GM12872 (cell line): ENCODE results near the gene SIAH3.

Source experiments
- TF ChIP-seq, protein P1 (sequence below): IDR thresholded peaks from 3 replicates; pipeline ENCODE4 v1.5.1; 2011; ENCODE audit warnings: low read depth, mild to moderate bottlenecking, low read length, moderate library complexity; ENCODE audit not compliant: insufficient read depth

The SIAH3 gene

DNA sequence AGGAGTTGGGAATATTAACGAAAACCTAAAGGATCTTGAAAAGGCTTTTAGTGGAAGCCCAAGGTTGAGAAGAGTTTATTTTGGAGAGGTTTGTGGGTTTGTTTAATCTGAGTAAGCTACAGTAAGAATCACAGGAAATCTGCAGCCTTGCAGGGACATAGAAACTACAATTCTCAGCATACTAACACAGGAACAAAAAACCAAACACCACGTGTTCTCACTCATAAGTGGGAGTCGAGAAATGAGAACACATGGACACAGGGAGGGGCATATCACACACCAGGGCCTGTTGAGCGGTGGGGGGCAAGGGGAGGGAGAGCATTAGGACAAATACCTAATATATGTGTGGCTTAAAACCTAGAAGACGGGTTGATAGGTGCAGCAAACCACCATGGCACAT lies 8.7 kb upstream of the SIAH3 start:
- TF ChIP-seq, protein P1, sequence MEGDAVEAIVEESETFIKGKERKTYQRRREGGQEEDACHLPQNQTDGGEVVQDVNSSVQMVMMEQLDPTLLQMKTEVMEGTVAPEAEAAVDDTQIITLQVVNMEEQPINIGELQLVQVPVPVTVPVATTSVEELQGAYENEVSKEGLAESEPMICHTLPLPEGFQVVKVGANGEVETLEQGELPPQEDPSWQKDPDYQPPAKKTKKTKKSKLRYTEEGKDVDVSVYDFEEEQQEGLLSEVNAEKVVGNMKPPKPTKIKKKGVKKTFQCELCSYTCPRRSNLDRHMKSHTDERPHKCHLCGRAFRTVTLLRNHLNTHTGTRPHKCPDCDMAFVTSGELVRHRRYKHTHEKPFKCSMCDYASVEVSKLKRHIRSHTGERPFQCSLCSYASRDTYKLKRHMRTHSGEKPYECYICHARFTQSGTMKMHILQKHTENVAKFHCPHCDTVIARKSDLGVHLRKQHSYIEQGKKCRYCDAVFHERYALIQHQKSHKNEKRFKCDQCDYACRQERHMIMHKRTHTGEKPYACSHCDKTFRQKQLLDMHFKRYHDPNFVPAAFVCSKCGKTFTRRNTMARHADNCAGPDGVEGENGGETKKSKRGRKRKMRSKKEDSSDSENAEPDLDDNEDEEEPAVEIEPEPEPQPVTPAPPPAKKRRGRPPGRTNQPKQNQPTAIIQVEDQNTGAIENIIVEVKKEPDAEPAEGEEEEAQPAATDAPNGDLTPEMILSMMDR: no peak

DNA sequence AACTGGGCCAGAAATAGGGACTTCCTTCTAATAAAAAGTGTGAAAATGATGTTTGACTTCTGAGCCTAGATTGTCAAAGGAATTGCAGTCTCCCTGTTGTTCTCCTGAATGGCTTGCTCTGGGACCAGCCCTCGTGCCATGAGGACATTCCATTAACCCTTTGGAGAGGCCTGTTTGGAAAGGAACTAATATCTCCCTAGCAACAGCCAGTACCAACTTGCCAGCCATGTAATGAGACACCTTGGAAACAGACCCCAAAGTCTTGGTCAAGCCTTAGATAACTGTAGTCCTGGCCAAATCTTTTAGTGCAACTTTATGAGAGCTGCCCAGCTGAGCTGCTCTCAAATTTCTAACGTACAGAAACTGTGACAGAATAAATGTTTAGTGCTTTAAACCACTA lies 8.2 kb upstream of the SIAH3 start:
- TF ChIP-seq, protein P1: no peak

DNA sequence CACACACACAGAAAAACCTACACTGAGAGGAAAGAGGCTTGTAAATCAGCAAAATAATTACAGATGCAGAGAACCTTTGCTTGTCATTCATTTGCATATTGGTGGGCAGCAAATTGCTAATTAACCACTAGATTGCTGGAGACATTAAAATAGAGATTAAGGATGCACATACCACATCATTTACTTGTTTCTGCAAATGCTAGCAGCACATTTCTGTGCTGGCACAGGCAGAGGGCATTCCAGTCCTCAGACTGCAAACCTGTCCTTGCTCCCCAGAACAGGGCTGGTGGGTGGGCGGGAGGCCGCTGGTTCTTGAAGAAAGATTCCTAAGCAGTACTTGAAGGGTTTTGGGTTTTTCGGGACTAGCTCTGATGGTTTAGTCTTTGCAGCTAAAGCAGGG lies 941 bp upstream of the SIAH3 start:
- TF ChIP-seq, protein P1: no peak

DNA sequence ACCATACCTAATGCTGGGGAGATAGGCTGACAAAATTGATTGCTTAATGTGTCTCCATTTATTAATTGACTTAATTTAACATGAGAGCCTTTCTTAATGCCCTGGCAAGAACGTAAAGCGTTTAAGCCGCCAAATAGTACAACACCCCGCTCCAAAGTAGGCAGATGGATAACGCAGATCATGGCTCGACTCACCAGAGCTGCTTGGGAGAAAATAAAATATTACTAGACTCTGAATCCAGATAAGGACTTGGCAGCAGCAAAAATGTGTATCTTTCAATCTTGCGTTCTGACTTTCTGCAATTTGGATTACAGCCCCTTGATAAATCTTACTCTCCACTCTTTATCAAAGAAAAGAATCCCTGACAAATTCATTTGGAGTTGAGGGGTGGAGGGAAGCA lies 403 bp upstream of the SIAH3 start:
- TF ChIP-seq, protein P1: no peak

DNA sequence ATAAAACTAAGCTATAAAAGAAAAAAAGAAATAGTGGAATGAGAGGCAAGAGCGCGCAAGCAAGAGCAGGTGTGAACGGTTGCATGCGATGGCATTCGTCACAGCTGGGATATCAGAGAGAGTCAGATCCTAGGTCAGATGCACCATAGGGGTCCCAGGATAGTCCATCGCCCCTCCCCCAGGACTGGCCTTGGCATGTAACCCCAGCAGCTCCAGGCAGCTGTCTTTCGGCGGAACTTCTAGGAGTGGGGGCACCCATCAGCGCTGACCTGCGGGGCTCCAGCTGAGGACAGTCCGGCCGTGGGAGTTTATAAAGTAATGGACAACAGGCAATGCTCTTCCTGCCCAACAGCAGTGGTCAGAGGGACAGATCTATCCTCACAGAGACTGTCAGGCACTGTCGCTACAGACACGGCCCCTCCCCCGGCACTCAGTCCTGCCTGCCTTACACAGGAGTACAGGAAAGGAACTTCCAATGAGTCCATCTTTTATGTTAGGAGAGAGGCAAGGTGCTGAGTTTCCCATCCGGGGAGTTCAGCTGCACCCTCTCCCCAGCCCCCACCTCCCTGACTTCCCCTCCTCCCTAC lies 1.4 kb downstream of the SIAH3 start:
- TF ChIP-seq, protein P1: no peak

DNA sequence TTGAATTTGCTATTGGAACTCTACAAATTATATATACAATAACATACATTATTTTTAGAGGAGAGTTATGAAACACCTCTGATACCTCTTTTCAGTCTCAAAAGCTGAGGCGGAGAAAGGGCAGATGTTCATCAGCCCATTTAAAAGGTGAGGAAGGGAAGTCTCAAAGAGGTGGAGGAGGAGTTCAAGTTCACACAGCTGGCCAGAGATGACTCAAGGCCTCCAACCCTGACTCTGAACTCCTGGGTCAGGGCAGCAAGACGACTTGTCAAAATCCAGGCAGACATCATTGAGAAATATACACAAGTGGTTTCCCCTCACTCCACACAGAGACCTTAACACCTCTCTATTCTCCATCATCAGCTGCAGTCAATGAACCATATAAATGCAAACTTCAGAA lies 2.1 kb downstream of the SIAH3 start:
- TF ChIP-seq, protein P1: no peak

DNA sequence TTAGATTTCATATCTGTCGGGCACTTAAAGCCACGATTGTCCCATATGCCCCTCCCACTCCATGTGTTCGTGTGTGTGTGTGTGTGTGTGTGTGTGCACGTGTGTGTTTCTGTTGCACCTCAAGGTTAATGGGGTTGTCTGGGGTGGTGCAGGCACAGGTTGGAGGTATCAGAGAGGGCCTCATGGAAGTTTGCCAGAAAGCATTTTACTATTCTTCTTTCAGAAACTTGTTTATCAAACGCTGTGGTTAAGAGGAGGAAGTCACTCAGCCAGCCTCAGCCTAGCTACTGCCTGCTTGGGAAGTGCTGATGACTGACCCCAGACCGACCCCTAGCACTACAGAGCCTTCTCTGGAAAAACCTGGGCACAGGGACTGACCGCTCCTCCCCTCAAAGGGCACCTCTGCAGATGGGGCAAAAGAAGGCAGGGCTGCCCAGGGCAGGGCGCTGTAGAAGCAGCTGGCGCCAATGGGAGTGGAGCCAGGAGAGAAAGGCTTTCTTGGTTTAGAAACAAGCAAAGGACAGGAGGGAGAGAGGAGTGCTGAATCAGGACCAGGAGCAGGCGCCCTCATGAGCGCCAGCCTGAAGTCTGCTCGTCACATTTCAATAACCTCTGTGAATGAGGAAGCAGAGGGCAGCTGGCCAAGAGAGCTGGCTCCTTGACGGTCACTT lies 3.9 kb downstream of the SIAH3 start:
- TF ChIP-seq, protein P1: no peak

DNA sequence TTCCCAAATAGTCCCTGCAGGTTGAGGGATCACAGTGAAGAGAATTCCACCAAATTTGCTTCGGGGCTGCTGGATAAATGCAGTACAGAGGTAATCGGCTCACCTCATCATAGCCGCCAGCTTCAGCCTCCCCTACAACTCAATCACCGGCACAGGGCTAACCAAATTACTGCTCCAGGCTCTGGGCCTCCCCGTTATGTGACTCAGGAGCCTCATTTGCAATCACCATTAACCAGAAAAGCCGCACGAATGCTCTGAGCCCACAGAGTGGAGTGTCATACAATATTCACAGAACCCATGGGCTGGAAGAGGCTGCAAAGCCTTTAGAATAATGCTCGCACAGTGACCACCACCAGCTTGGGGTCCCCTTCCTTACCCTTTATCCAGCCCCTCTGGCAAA lies 4.9 kb downstream of the SIAH3 start:
- TF ChIP-seq, protein P1: no peak
